Measurements from ENCODE around the gene CYP26A1.
A peak's percentile ranks its signal among the peaks of the same experiment; 100 is the strongest.
"Not testable (repeated sequence)": the region's sequence is repeated elsewhere in the genome, so short reads cannot be mapped to it uniquely, and the experiment has no call there.

CYP26A1 gene

DNA sequence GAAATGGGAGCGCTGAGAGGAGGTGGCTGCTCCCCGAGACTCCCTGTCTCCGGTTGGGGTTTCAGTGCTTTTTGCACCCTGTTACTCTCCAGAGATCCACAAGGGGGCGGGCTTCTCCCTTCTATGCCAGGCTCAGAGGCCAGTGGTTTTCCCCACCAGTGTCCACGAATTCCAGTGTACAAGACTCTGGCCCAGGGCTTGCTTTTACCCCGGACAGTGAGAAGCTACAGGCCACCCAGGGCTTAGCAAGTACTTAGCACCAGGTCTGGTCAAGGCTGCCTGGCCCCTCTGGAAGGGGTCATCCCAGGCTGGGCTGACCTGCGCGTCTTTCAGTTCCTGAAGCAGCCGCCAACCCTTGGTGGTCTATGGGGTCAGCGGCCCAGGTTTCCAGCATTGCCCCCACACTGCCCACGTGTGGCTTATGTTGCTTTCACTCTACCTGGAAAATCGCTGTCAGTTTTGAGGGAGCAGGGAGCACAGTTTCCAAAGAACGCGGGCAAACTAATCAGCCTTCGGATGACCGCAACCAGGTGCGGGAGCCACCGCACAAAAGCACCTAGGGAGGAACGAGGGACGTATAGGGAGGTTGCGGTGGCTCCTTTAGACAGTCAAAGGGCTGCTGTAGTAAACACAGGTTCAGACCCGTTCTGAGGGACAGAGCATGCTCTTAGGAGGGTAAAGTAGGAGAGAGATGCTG lies 6.8 kb downstream of the CYP26A1 start:
- peak; percentile 20 for DNase-seq (ENCODE audit: low read depth)

DNA sequence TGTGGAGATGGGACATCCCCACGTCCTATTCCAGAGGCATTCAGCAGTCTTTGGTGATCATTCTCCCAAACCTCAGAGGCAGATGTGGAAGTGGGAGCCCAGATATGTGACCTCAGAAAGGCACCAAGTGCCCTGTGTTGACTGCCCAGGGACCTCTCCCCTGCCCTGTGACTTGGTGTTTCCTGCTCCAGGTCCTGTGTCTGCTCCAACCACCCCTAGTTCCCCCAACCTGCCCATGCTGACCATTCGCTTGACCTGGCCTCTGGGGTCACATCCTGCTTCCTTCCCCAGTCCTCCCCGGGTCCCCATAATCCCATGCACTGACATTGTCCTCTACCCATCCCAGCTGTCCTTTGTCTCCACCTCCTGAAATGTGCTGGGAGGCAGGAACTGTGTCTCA lies 7.6 kb downstream of the CYP26A1 start:
- no peak for DNase-seq (ENCODE audit: low read depth)

DNA sequence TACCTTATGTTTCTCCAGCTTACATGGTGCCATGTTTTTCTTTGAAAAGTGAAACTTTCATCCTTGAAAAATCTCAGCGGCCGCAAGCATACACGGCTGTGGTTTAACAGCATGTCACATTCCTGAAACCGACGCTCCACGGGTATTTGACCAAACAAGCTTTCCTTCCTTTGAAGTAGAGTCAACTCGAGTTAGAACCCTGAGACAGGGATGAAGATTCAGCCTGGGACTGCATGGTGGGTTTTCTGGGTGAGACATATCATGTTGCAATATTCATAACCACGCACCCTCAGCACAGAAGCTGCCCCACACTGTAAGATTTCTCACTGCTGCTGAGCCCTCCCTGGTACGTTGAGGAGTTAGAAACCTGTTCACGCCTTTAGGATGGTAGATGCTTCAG lies 8.1 kb downstream of the CYP26A1 start:
- no peak for DNase-seq (ENCODE audit: low read depth)

DNA sequence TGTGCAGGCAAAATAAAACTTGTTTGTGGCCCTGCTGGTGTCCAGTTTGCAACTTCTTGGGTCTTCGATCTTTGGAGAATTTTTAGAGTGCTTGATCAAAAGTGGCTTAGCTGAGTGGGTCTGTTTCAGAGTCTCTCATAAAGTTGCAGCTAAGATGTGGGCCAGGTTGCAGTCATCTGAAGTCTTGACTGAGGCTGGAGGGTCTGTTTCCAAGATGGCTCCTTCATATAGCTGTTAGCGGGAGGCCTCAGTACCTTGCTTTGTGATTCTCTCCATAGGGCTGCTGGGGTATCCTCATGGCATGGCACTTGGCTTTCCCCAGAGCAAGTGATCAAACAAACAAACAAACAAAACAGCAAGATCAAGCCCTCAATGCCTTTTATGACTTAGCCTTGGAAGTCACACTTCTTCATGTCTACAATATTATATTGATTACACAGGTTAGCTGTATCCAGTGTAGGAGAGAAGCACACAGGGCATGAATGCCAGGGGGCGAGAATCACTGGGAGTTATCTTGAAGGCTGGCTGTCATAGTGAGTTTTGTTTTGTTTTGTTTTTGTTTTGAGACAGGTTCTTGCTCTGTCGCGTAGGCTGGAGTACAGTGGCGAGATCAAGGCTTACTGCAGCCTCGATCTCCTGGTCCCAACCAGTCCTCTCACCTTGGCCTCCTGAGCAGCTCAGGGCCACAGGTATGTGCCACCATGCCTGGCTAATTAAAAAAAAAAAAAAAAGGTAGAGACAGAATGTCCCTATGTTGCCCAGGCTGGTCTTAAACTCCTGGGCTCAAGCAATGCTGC lies 10.2 kb downstream of the CYP26A1 start:
- DNase-seq (ENCODE audit: low read depth) = no peak

GRCh38 chr10:93085272-93085859 lies 11.7 kb downstream of the CYP26A1 start:
- DNase-seq (ENCODE audit: low read depth) = no peak

DNA sequence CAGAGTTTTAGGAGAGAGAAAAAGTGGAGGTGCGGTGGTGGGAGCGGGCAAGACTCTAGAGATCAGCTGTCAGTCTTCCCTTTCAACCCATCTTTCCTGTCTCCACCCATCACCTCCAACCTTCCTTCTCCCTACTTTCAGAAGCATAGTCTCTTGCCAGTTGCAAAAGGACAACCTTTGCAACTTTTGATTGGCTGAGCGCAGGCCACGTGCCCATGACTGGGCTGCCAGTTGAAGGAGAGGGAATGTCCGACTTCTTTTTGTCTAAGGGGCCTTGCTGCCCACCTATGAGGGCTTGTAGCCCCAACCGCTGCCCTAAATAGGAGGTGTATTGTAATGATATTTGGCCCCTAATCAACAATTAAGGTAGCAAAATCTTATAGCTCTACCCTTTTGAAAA lies 12.6 kb downstream of the CYP26A1 start:
- no peak for DNase-seq (ENCODE audit: low read depth)

DNA sequence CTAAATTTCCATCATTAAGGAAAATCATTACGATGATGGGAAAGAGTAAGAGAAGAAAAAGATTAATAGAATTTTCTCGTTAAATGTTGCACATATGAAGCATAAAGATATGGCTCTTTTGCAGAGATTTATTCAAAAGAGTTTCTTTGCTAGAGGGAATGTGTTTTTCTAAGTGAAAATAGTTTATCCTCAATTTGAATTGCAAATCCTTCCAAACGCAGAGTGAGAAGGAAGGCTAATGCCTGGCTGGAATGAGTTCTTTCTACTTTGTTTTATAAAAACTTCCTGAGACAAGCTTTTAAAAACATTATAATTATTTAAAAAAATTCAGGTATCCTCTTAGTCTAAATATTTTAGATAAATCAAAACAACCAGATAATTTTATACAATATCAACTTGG lies 14.2 kb downstream of the CYP26A1 start:
- DNase-seq (ENCODE audit: low read depth) = no peak

DNA sequence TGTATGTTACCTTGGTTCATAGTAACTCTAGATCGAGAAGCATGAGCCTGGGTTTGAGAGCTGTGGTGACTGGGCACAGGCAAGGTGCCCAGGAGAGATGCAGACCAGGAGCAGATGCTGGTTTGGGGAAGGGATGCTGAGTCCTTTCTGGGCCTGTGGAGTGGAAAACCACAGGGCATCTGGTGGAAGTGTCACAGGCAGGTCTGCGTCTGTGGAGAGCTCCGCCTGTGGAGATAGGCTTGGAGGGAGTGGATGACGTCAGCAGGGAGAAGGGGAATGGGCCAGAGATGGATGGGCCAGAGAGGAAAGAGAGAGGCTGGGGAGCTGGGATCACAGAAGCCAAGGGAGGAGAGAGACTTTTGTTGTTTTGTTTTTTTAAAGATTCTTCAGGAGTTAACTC lies 14.8 kb downstream of the CYP26A1 start:
- DNase-seq (ENCODE audit: low read depth) = no peak

DNA sequence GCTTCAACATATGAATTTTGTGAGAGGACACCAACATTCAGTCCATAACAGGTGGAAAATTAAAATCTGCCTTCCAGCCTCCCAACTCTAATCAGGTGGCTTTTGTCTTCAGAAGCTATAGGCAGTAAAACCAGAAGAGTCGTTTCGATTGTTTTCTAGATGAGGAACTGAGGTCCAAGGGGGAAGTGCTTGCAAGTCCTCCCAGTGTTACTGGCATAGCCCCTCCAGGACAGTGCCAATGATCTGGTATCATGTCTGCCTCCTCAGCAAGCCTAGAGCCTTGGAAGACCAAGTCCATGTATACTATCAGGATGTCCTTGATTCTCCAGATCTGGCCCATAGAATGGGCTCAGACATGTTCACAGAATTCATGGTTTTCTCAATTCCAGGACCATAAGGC lies 16.9 kb downstream of the CYP26A1 start:
- no peak for DNase-seq (ENCODE audit: low read depth)

DNA sequence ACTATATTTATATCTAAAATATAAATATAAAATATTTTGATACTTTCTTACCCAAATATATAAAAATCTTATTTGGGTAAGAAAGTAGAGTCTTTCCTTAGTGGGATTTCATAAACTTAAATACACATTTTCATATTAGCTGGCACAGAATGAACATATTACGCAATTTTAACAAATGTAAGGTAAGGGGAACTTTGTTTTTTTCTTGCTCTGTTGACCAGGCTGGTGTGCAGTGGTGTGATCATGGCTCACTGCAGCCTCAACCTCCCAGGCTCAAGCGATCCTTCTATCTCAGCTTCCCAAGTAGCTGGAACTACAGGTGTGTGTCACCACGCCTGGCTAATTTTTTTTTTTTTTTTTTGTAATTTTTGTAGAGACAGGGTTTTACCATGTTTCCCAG lies 18.3 kb downstream of the CYP26A1 start:
- no peak for DNase-seq (ENCODE audit: low read depth)

DNA sequence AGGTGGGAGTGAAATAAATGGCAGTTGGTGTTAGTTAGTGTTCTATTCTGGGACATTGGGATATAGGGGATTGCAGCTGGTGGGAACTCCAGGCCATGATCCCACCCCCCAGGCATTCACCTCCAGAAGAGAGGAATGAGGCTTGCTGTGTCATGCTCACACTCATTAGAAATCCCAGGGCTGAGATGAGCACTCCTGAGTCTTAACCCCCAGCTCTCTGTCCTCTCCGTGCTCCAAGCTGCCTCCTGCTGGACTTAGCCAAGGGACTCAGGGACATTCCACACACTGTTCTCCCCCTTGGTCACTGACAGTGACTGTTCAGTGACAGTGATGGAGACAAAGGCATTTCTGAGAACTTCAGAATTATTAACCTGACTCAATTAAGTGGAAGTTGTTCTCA lies 21.5 kb downstream of the CYP26A1 start:
- no peak for DNase-seq (ENCODE audit: low read depth)

- no peak for DNase-seq (ENCODE audit: low read depth)
Observed at GRCh38 chr10:93096901-93097300, 23.2 kb downstream of the CYP26A1 start.

DNA sequence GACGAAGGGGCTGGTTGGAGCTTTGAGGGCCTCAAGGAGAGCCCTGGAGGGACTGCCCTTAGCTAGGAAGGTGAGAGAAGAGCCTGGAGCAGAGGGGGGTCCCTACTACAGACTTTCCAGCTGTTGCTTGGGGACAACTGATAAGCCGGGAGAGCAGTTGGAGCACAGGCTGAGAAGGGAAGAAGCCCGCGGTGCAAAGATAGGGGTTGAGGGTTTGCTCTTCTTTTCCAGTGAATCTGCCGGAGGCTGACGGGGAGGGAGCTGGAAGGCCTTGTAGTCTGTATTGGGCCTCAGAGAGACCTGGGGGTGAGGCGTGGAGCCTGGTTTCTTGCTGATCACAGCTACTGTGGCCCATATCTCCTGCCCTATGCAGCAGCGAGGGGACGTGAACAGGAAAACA lies 23.7 kb downstream of the CYP26A1 start:
- DNase-seq (ENCODE audit: low read depth) = no peak

- DNase-seq (ENCODE audit: low read depth) = no peak
Observed at GRCh38 chr10:93098816-93099215, 25.1 kb downstream of the CYP26A1 start.

DNA sequence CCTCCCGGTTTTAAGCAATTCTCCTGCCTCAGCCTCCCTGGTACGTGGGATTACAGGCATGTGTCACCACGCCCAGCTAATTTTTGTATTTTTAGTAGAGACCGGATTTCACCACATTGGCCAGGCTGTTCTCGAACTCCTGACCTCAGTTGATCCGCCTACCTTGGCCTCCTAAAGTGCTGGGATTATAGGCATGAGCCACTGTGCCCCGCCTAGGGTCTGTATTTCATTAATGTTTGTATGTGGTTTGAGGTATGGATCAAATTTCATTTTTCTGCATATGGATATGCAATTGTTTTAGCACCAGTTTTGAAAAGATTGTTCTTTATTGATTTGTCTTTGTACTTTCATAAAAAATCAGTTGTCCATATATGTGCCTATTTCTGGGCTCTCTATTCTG lies 26.0 kb downstream of the CYP26A1 start:
- DNase-seq (ENCODE audit: low read depth) = no peak

DNA sequence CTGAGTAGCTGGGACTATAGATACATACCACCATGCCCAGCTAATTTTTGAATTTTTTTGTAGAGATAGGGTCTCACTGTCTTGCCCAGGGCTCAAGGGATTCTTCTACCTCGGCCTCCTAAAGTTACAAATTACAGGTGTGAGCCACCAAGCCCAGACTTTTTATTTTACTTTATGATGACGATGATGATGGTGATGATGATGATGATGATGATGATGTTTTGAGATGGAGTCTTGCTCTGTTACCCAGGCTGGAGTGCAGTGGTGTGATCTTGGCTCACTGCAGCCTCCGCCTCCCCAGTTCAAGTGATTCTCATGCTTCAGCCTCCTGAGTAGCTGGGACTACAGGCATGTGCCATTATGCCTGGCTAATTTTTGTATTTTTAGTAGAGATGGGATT lies 27.5 kb downstream of the CYP26A1 start:
- DNase-seq (ENCODE audit: low read depth) = not testable (repeated sequence)

DNA sequence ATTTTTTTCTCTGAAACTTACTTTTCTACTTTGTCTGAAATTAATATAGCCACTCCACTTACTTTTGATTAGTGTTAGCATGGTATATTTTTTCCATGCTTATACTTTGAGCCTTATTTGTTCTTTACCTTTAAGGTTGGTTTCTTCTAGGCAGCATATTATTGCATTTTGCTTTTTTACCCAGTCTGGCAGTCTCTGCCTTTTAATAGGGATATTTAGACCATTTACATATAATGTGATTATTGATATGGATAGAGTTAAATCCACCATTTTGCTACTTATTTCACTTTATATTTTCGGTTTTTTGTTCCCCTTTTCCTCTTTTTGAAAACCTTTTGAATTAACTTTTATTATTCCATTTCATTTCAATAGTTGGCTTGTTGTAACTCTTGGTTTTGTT lies 30.3 kb downstream of the CYP26A1 start:
- no peak for DNase-seq (ENCODE audit: low read depth)

DNA sequence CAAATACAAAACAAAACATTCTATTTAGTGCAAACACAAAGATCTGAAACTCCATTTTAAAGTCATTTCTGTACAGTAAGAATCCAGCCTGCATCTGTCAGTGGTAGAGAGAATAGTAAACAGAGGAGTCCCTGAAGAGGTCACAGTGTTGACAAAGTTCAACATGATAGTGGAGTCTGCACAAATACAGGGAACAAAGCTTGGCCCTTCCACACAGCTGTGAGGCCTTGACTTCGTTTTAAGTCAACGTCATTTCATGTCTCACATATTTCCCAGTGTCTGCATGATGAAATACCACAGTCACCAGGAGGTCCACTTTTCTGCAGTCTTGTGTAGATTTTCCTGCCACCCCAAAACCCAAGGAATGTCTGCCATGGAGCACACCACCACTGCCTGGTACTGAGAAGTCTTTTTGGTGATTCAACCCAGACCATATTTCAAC lies 33.0 kb downstream of the CYP26A1 start:
- DNase-seq (ENCODE audit: low read depth) = no peak

DNA sequence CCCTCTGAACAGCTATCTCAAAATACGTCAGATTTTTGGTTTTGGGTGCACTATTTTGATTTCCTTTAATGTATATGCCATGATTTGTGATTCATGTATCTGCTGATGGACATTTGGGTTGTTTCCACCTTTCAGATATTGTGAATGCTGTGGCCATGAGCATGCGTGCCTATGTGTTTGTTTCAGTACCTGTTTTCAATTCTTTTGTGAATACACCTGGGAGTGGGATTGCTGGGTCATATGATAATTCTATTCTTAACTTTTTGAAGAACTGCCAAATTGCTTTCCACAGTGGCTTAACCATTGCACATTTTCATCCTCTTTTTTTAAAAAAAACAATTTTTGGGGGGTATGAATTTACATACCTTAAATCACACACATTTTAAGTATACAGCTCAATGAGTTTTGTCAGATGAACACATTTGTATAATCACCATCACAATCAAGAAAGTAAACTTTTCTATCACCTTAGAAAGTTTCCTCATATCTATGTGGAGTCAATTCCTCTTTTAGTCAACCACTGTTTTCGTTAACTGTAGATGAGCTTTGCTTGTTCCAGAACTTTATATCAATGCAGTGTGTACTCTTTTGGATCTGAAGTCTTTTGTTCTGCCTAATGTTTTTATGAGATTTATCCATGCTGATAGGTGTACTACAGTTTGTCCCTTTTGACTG lies 36.9 kb downstream of the CYP26A1 start:
- DNase-seq (ENCODE audit: low read depth) = no peak

DNA sequence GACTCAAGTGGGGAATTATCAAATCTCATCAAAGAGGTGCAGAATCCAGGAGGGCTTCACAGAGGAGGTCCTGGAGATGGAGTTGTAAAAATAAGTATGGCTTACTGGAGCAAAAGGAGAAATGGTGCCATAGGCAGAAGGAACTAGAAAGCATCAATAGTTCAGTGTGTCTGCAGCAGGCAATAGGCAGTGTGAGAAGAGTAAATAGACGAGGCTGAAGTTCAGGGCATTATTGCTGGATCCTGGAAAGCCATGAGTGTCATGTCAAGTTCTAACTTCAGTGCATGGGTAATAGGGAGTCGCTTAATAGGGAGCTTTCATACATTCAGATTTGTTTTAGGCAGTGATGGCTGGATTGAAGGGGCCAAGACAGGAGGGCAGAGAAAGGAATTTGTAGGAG lies 39.3 kb downstream of the CYP26A1 start:
- DNase-seq (ENCODE audit: low read depth) = no peak

- DNase-seq (ENCODE audit: low read depth) = peak; percentile 46
Observed at GRCh38 chr10:93115661-93116383, 42.1 kb downstream of the CYP26A1 start.

DNA sequence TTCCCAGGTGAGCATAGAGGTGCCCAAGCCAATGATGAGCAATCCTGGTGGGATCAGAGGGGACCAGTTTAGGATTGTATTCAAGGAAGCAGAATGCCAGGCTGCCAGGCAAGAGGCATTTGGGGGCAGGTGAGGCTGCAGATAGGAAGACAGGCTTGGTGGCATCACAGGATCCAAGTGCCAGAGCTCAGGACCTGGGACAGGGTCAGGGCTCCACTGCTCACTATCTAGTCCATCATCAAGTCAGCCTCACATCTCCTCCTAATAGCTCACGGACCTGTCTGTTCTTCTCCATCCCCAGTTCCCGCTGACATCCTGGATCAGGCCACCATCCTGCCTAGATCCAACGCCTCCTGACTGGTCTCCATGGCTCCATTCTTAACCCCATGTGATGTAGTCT lies 47.6 kb downstream of the CYP26A1 start:
- no peak for DNase-seq (ENCODE audit: low read depth)
